H9 (cell line): ENCODE data around the gene AASDH. TPM values are rescaled to one million over a fixed set of nuclear protein-coding genes. Genes with fewer than 3 reads are reported as not detected.

Source experiments
- DNase-seq: peaks from one replicate; pipeline ENCODE4 v3.0.0-alpha.2; 2017
- H2AFZ ChIP-seq: one replicate; pipeline ENCODE4 v1.6.1; 2013; ENCODE audit warnings: mild to moderate bottlenecking, low read length, control low read depth, moderate library complexity
- H2AK5ac ChIP-seq: 2 replicates; pipeline ENCODE4 v1.6.1; 2013; ENCODE audit warnings: low read length, control low read depth, mixed read lengths; ENCODE audit not compliant: insufficient read length
- H2BK120ac ChIP-seq: one replicate; pipeline ENCODE4 v1.6.1; 2013; ENCODE audit warnings: low read depth, mild to moderate bottlenecking, low read length, control low read depth, inconsistent platforms; ENCODE audit not compliant: poor library complexity, severe bottlenecking
- H2BK12ac ChIP-seq: 2 replicates; pipeline ENCODE4 v1.6.1; 2013; ENCODE audit warnings: low read length, control low read depth, mixed read lengths, low read depth; ENCODE audit not compliant: insufficient read length
- H2BK15ac ChIP-seq: 2 replicates; pipeline ENCODE4 v1.6.1; 2013; ENCODE audit warnings: low read depth, low read length, control low read depth
- H2BK20ac ChIP-seq: one replicate; pipeline ENCODE4 v1.6.1; 2013; ENCODE audit warnings: low read depth, mild to moderate bottlenecking, low read length, control low read depth, inconsistent platforms; ENCODE audit not compliant: poor library complexity, severe bottlenecking
- H2BK5ac ChIP-seq: 2 replicates; pipeline ENCODE4 v1.6.1; 2013; ENCODE audit warnings: low read length, control low read depth, mixed read lengths; ENCODE audit not compliant: insufficient read length
- H3K14ac ChIP-seq: 2 replicates; pipeline ENCODE4 v1.6.1; 2013; ENCODE audit warnings: low read length, control low read depth; ENCODE audit not compliant: insufficient read depth
- H3K18ac ChIP-seq: 2 replicates; pipeline ENCODE4 v1.6.1; 2013; ENCODE audit warnings: low read depth, mild to moderate bottlenecking, mixed read lengths, low read length, control low read depth; ENCODE audit not compliant: insufficient read length
- H3K23ac ChIP-seq: 2 replicates; pipeline ENCODE4 v1.6.1; 2013; ENCODE audit warnings: low read length, control low read depth, mixed read lengths, low read depth; ENCODE audit not compliant: insufficient read length
- H3K23me2 ChIP-seq: 2 replicates; pipeline ENCODE4 v1.6.1; 2013; ENCODE audit warnings: low read depth, mild to moderate bottlenecking, mixed read lengths, low read length, control low read depth; ENCODE audit not compliant: insufficient read length, poor library complexity, severe bottlenecking
- H3K27ac ChIP-seq: 2 replicates; pipeline ENCODE4 v1.5.1; 2013; ENCODE audit warnings: low read length, control low read depth, mixed read lengths, low read depth; ENCODE audit not compliant: insufficient read length
- H3K27me3 ChIP-seq: 2 replicates; pipeline ENCODE4 v1.6.1; 2013; ENCODE audit warnings: low read length, control low read depth, inconsistent platforms; ENCODE audit not compliant: insufficient read depth
- H3K4ac ChIP-seq: 2 replicates; pipeline ENCODE4 v1.6.1; 2013; ENCODE audit warnings: low read depth, mild to moderate bottlenecking, control low read depth, inconsistent platforms, low read length, moderate library complexity
- H3K4me1 ChIP-seq: 2 replicates; pipeline ENCODE4 v1.6.1; 2013; ENCODE audit warnings: low read length, control low read depth, inconsistent platforms; ENCODE audit not compliant: insufficient read depth
- H3K4me2 ChIP-seq: 2 replicates; pipeline ENCODE4 v1.6.1; 2013; ENCODE audit warnings: low read length, control low read depth, mixed read lengths; ENCODE audit not compliant: insufficient read length, insufficient read depth
- H3K56ac ChIP-seq: 2 replicates; pipeline ENCODE4 v1.6.1; 2013; ENCODE audit warnings: low read depth, mild to moderate bottlenecking, mixed read lengths, low read length, control low read depth; ENCODE audit not compliant: insufficient read length
- H3K79me1 ChIP-seq: 2 replicates; pipeline ENCODE4 v1.6.1; 2013; ENCODE audit warnings: low read depth, mild to moderate bottlenecking, moderate library complexity, low read length, control low read depth, inconsistent platforms; ENCODE audit not compliant: insufficient read depth, poor library complexity, severe bottlenecking
- H3K79me2 ChIP-seq: 2 replicates; pipeline ENCODE4 v1.6.1; 2013; ENCODE audit warnings: low read length, control low read depth, inconsistent platforms; ENCODE audit not compliant: insufficient read depth
- H3K9ac ChIP-seq: 2 replicates; pipeline ENCODE4 v1.6.1; 2013; ENCODE audit warnings: low read length, control low read depth, mixed read lengths; ENCODE audit not compliant: insufficient read length; ENCODE audit errors: extremely low read depth
- H3K9me3 ChIP-seq: one replicate; pipeline ENCODE4 v1.6.1; 2013; ENCODE audit warnings: low read depth, low read length, inconsistent platforms; ENCODE audit not compliant: control insufficient read depth
- H3T11ph ChIP-seq: one replicate; pipeline ENCODE4 v1.6.1; 2013; ENCODE audit warnings: mild to moderate bottlenecking, low read length, control low read depth, inconsistent platforms
- H4K20me1 ChIP-seq: one replicate; pipeline ENCODE4 v1.6.1; 2013; ENCODE audit not compliant: control insufficient read depth, insufficient read length, insufficient read depth
- H4K5ac ChIP-seq: 2 replicates; pipeline ENCODE4 v1.6.1; 2013; ENCODE audit warnings: low read depth, mild to moderate bottlenecking, mixed read lengths, low read length, control low read depth; ENCODE audit not compliant: insufficient read length
- H4K8ac ChIP-seq: replicated peaks from 2 replicates; pipeline ENCODE4 v1.6.1; 2013; ENCODE audit warnings: low read length, control low read depth, mixed read lengths, low read depth; ENCODE audit not compliant: insufficient read length
- H4K91ac ChIP-seq: 2 replicates; pipeline ENCODE4 v1.6.1; 2013; ENCODE audit warnings: low read depth, mild to moderate bottlenecking, moderate library complexity, mixed read lengths, low read length, control low read depth; ENCODE audit not compliant: insufficient read length
- H3K27ac Mint-ChIP-seq, 3 experiments: 2 replicates in 2 of 3; 3 replicates in 1 of 3; pipeline ENCODE4 v1.8.0; 2020 to 2021; ENCODE audit warnings: mixed read lengths in 3 of 3, mild to moderate bottlenecking in 1 of 3, moderate library complexity in 1 of 3
- H3K27me3 Mint-ChIP-seq: 2 replicates; pipeline ENCODE4 v1.8.0; 2021; ENCODE audit warnings: low read depth, mild to moderate bottlenecking, moderate library complexity, mixed read lengths
- H3K36me3 Mint-ChIP-seq, 3 experiments: 2 replicates in 2 of 3; 3 replicates in 1 of 3; pipeline ENCODE4 v1.8.0; 2020 to 2021; ENCODE audit warnings: low read depth in 3 of 3, mixed read lengths in 3 of 3; ENCODE audit not compliant: insufficient read depth in 1 of 3
- H3K4me1 Mint-ChIP-seq, 2 experiments: 2 replicates each; pipeline ENCODE4 v1.8.0; 2020; ENCODE audit warnings: mixed read lengths in 2 of 2
- H3K4me3 Mint-ChIP-seq, 2 experiments: 2 replicates in 1 of 2; 3 replicates in 1 of 2; pipeline ENCODE4 v1.8.0; 2020 to 2021; ENCODE audit warnings: mild to moderate bottlenecking in 2 of 2, mixed read lengths in 2 of 2, moderate library complexity in 1 of 2
- H3K9me3 Mint-ChIP-seq, 2 experiments: 2 replicates in 1 of 2; 3 replicates in 1 of 2; pipeline ENCODE4 v1.8.0; 2020; ENCODE audit warnings: mild to moderate bottlenecking in 2 of 2, mixed read lengths in 2 of 2, moderate library complexity in 1 of 2
- CTCF ChIP-seq: fragments of 200-600 bp; sonication (generic); conservative IDR thresholded peaks from 3 replicates; pipeline ENCODE4 v1.8.0; 2021; ENCODE audit warnings: antibody characterized with exemption, mild to moderate bottlenecking
- WGBS: extraction: QIAGEN DNeasy Blood & Tissue Kit; methylation state at CpG from one replicate; pipeline ENCODE4 v1.1.7; 2013; ENCODE audit warnings: missing lambda C conversion rate, low lambda C conversion rate, mixed read lengths; ENCODE audit not compliant: insufficient read length; ENCODE audit errors: extremely low coverage; 5-methylcytosine and 5-hydroxymethylcytosine counted together
- total RNA-seq: library from RNA; stranded (reverse); gene quantifications from 2 replicates; pipeline ENCODE4 v1.2.1, GENCODE V29; 2021

Gene AASDH
- total RNA-seq, 1 experiment from 2014 or later, result 12.9 TPM

DNA sequence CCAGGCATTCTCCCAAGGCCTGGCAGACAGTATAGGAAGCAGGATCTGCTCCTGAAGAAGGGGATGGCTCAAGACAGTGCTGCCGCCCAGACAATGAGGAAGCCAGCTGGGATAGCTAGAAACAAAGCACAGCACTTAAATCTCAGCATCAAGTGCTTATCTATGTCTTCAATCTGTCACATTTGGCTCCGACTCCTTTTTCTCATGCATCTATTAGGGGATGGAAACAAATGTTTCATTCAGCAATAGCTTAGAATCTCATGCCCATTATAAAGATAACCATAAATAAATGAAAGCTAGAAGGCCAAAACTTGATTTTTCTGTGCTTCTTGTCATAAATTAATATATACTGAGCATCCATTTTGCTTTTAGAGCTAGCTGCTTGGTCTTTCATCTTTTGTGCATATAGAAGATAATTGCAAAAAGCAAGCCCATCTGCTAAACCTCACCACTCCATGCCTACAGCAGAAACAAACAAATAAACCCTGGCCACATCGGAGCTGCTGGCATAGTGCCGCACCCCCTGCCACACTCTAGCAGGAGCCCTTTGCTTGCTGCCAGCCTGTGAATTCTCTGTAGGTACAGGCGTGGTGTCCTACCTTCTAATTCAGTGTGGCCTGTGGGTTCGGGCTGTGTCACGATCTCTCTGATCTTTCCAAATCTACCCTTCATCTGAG is 75.9 kb downstream of the AASDH start:
- Histone ChIP-seq H3K79me1 (no peaks in the 10 kb centered on the region), H3K79me2 (no peaks in the 10 kb centered on the region), H2BK5ac (no peak overlapping the region), H2BK15ac (no peak overlapping the region), H2BK20ac (no peak overlapping the region), H2AK5ac (no peak overlapping the region), H4K91ac (no peak overlapping the region), H2BK120ac (no peak overlapping the region), H3K27ac (no peak overlapping the region), H2AFZ (no peak overlapping the region), H3K4me1 (no peaks in the 10 kb centered on the region), H4K8ac (no peak overlapping the region), H3K4me2 (no peak overlapping the region), H4K20me1 (no peaks in the 10 kb centered on the region), H2BK12ac (no peak overlapping the region), H3K27me3 (no peaks in the 10 kb centered on the region), H3K56ac (no peak overlapping the region), H3T11ph (no peak overlapping the region), H3K23me2 (no peaks in the 10 kb centered on the region), H3K23ac (no peak overlapping the region), H3K18ac (no peak overlapping the region), H4K5ac (no peak overlapping the region), H3K9me3 (no peaks in the 10 kb centered on the region), H3K4ac (no peak overlapping the region), H3K9ac (no peak overlapping the region), H3K14ac (no peak overlapping the region)
- TF ChIP-seq CTCF, result no peak
- Mint-ChIP-seq H3K4me3 (no peak overlapping the region), H3K27ac (peak overlapping the region in 1 of 3 experiments; percentile 54; a peak in 1 of 7 replicates), H3K4me1 (peaks cover 3% of the 10 kb centered on the region in 2 experiments; a peak in 2 of 4 replicates), H3K36me3 (peaks cover 11 to 40% (median 21%) of the 10 kb centered on the region in 3 experiments), H3K9me3 (no peaks in the 10 kb centered on the region), H3K27me3 (no peaks in the 10 kb centered on the region)
- DNase-seq, result no peak
- no CpG with 5 or more reads among the region's 7 CpGs for WGBS
